ENCODE data around the gene C17orf113.

DNA sequence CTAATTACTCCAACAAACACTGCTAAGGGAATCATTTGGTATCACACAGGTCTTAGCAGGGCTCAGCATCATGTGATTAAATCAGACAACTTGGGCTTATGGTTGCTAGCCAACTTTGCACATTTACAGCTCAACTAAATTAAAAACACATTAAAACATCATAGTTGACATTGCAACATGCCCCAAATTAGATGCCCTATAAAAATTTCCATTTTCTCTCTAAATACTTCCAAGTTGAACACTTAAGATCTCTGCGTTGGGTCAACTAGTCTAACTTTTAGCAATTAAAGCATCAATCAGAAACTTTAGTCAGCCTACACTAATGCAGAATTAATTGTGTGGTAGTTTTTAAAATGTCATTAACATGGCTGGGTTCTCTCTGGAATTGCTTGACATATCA lies 45.2 kb downstream of the C17orf113 start:
- TF ChIP-seq, protein P1, sequence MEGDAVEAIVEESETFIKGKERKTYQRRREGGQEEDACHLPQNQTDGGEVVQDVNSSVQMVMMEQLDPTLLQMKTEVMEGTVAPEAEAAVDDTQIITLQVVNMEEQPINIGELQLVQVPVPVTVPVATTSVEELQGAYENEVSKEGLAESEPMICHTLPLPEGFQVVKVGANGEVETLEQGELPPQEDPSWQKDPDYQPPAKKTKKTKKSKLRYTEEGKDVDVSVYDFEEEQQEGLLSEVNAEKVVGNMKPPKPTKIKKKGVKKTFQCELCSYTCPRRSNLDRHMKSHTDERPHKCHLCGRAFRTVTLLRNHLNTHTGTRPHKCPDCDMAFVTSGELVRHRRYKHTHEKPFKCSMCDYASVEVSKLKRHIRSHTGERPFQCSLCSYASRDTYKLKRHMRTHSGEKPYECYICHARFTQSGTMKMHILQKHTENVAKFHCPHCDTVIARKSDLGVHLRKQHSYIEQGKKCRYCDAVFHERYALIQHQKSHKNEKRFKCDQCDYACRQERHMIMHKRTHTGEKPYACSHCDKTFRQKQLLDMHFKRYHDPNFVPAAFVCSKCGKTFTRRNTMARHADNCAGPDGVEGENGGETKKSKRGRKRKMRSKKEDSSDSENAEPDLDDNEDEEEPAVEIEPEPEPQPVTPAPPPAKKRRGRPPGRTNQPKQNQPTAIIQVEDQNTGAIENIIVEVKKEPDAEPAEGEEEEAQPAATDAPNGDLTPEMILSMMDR (IDR thresholded peaks at IDR 0.05), result no peak
- no peak for TF ChIP-seq POLR2AphosphoS5 (IDR thresholded peaks at IDR 0.05)

Data from esophagus muscularis mucosa (tissue), 3 donors.